Measurements from ENCODE around the gene ZMAT1.

DNA sequence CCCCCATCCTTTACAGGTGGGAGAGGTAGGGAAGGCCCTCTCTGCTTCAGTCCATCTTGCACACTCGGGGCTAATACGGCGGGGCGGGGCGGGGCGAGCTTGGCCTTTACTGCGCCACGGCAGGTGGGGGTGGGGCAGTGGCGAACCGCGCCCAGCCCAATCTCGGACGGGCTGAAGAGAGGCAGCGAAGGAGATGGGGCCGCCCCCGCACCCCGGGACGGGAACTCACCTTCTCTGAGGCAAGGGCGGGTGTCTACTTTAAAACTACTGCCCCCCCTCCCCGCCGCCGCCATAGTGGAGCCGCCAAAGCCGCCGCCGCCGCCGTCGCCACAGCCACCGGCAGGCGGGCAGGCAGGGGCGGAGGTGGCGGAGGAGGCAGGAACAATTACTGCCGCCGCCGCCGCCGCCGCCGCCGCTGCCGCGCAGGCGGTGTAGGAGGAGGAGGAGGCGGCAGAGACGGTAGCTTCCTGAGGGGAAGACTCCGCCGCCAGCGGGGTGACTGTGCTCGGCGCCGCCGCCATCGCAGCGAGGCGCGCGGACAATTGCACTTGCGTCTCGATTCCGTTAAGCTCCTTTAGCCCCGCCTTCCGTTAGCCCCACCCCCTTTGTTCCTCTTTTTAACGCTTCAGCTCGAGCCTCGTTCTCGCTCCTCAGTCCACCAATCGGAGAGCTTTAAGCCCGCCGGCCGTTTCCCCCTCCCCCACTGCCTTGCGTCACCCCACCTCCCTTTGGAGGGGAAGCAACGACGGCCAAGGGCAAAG lies at the start of gene ZMAT1:
- no peak for TF ChIP-seq EZH2 (IDR thresholded peaks at IDR 0.05; ENCODE audit: borderline replicate concordance)
- TF ChIP-seq, protein P1, sequence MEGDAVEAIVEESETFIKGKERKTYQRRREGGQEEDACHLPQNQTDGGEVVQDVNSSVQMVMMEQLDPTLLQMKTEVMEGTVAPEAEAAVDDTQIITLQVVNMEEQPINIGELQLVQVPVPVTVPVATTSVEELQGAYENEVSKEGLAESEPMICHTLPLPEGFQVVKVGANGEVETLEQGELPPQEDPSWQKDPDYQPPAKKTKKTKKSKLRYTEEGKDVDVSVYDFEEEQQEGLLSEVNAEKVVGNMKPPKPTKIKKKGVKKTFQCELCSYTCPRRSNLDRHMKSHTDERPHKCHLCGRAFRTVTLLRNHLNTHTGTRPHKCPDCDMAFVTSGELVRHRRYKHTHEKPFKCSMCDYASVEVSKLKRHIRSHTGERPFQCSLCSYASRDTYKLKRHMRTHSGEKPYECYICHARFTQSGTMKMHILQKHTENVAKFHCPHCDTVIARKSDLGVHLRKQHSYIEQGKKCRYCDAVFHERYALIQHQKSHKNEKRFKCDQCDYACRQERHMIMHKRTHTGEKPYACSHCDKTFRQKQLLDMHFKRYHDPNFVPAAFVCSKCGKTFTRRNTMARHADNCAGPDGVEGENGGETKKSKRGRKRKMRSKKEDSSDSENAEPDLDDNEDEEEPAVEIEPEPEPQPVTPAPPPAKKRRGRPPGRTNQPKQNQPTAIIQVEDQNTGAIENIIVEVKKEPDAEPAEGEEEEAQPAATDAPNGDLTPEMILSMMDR (IDR thresholded peaks at IDR 0.05; ENCODE audit: poor library complexity), result no peak
- no peak for TF ChIP-seq EZH2phosphoT487 (IDR thresholded peaks at IDR 0.05; ENCODE audit: low read depth, severe bottlenecking, unreplicated experiment)
